ENCODE results near the gene FAAP20. TPM values are rescaled to one million over a fixed set of nuclear protein-coding genes. Genes with fewer than 3 reads are reported as not detected.

Gene FAAP20
- total and polyA plus RNA-seq, 2 experiments from 2014 or later = 79.1 to 167 TPM

GRCh38 chr1:2206813-2207487 lies 12.4 kb upstream of the FAAP20 start:
- Histone ChIP-seq H2AFZ (no peak overlapping the region), H3K4me1 (ENCODE audit: insufficient read depth) (peaks cover 14% of the 10 kb centered on the region; the same call in 1 of the 2 replicates), H3K27ac (ENCODE audit: low read depth) (no peak overlapping the region), H3K4me3 (no peak overlapping the region), H3K4me2 (no peak overlapping the region), H3F3A (replicated peaks; ENCODE audit: low read depth) (peaks cover 7% of the 10 kb centered on the region; the same call in 1 of the 2 replicates), H3K27me3 (ENCODE audit: insufficient read depth) (peaks cover 6% of the 10 kb centered on the region; the same call in 1 of the 2 replicates), H4K20me1 (replicated peaks; ENCODE audit: insufficient read depth) (no peaks in the 10 kb centered on the region), H3K9me2 (ENCODE audit: insufficient read depth) (no peaks in the 10 kb centered on the region), H3K36me3 (ENCODE audit: insufficient read depth) (no peaks in the 10 kb centered on the region), H3K79me2 (replicated peaks; ENCODE audit: insufficient read depth) (no peaks in the 10 kb centered on the region)
- DNase-seq (ENCODE audit: low spot score) (no peak), ATAC-seq (no peak)
- Mint-ChIP-seq H3K27me3 (ENCODE audit: insufficient read depth, low read depth, poor library complexity) (peaks cover 15% of the 10 kb centered on the region), H3K27ac (no peak overlapping the region), H3K9me3 (no peaks in the 10 kb centered on the region), H3K4me1 (peaks cover 20% of the 10 kb centered on the region), H3K36me3 (ENCODE audit: low read depth) (no peaks in the 10 kb centered on the region), H3K4me3 (no peak overlapping the region; the same call in 2 of the 3 replicates)
- no peak for TF ChIP-seq ZNF114 (CRISPR knock-in tag; IDR thresholded peaks at IDR 0.05)
- TF ChIP-seq STAT1 (IDR thresholded peaks at IDR 0.05; ENCODE audit: unreplicated experiment) = no peak

- Histone ChIP-seq H3F3A (replicated peaks; ENCODE audit: low read depth) (peaks cover 7% of the 10 kb centered on the region; the same call in 1 of the 2 replicates), H3K36me3 (ENCODE audit: insufficient read depth) (no peaks in the 10 kb centered on the region), H3K27me3 (ENCODE audit: insufficient read depth) (peaks cover 6% of the 10 kb centered on the region; the same call in 1 of the 2 replicates), H3K4me3 (peak overlapping the region; percentile 70), H4K20me1 (replicated peaks; ENCODE audit: insufficient read depth) (no peaks in the 10 kb centered on the region), H3K4me2 (peak overlapping the region; percentile 81), H2AFZ (peak overlapping the region; percentile 92; the same call in 1 of the 2 replicates), H3K27ac (ENCODE audit: low read depth) (no peak overlapping the region), H3K9me2 (ENCODE audit: insufficient read depth) (no peaks in the 10 kb centered on the region), H3K4me1 (ENCODE audit: insufficient read depth) (peaks cover 10% of the 10 kb centered on the region; the same call in 1 of the 2 replicates), H3K79me2 (replicated peaks; ENCODE audit: insufficient read depth) (no peaks in the 10 kb centered on the region; the same call in 1 of the 2 replicates)
- peaks cover 20% of the 10 kb centered on the region for H3K4me1 Mint-ChIP-seq
- ATAC-seq = peak; percentile 57
- TF ChIP-seq CTCF (conservative IDR thresholded peaks at IDR 0.05; ENCODE audit: low read depth in 2 of 2) (no peak), POLR2AphosphoS5 (IDR thresholded peaks at IDR 0.05; ENCODE audit: low read depth) (peak; percentile 79)
- peak; percentile 96 for DNase-seq (ENCODE audit: low spot score)
- peaks cover 15% of the 10 kb centered on the region for H3K27me3 Mint-ChIP-seq (ENCODE audit: insufficient read depth, low read depth, poor library complexity)
- H3K9me3 Mint-ChIP-seq = no peaks in the 10 kb centered on the region
- no peaks in the 10 kb centered on the region for H3K36me3 Mint-ChIP-seq (ENCODE audit: low read depth)
- peak overlapping the region; percentile 56; the same call in 2 of the 3 replicates for H3K4me3 Mint-ChIP-seq
- H3K27ac Mint-ChIP-seq = no peak overlapping the region
Measured at GRCh38 chr1:2205191-2205952, 10.8 kb upstream of the FAAP20 start.
